GM21825 (cell line): ENCODE measurements around the gene SMIM27.

ENCODE experiments used
- ATAC-seq: cut with Tn5 transposase; IDR thresholded peaks from one replicate; pipeline ENCODE4 v1.9.1; 2021; ENCODE audit warnings: mild to moderate bottlenecking, moderate library complexity; ENCODE audit not compliant: unreplicated experiment

Gene SMIM27

DNA sequence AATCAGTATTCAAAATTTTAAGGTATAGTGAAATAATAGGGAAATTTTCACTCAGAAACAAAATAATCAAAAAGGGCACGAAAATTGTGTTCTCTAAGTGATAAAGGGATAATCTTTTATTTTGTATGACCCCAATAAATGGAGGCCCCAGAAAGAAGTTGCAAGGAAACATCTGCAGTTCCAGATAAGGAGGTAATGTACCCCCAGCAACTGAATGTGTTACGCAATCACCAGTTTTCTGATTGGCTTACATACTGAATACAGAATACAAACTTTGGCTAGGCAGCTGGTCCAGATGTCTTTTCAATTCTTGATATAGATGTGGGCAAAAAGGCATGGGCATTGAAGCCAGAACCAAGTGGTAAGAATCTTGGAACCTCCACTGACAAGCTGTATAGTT lies 2.0 kb downstream of the SMIM27 start:
- ATAC-seq = no peak

DNA sequence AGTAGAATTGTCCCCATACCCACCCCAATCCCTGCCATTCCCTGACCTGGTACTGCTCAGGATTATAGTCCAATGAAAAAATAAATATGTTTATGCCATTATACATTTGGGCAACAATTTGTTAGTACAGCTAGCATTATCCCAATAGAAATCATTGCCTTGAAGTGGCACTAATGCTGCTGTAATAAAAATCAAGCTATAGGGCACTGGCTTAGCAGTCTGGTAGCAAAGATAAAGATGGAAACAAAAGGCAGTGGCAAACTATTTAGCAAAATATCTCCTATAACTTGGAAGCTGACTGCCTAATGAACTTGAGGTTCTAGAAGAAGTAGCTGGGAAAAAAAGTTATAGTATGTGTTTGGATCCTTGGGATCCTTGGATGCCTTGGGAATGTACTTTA lies 2.5 kb downstream of the SMIM27 start:
- ATAC-seq = no peak

DNA sequence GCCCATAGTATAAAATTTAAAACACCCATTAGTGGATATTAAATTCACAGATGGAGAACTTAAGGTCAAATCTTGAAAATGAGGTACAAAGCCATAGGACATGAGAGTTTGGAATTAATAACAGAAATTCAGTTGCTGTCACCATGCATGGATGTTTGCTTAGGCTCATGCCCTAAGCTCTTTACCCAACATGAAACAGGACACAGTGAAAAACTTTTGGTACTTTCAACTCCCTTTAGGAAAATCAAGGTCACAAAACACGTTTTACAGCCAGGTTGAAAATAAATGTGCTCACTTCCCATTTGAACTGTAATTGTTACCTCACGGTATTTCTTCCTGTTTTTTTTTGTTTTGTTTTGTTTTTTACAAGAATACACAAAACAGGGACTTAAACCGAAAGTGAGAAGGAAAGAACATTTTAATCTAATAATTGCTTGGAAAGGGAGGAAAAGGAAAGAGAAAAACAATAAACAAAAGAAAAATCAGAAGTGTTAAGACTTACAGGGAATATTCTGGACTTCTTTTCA lies 6.3 kb downstream of the SMIM27 start:
- no peak for ATAC-seq

DNA sequence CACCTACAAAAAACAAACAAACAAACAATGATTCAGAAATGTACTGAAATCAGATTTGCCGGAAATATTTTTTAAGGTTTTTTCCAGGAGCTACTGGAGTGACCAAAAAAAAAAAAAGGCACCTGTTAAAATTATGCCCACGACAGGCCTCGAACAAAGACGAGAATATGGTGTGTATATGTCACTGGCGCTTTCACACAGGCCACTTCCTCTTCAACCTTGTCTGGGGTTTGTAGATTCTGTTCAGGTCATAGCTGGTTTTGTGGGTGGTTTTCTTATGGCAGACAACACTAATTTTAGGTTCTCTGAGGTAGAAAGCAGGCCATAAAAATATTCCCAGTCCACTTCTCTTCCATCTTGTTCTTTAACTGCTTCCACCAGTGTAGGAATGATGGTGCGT lies 13.8 kb downstream of the SMIM27 start:
- ATAC-seq = no peak

DNA sequence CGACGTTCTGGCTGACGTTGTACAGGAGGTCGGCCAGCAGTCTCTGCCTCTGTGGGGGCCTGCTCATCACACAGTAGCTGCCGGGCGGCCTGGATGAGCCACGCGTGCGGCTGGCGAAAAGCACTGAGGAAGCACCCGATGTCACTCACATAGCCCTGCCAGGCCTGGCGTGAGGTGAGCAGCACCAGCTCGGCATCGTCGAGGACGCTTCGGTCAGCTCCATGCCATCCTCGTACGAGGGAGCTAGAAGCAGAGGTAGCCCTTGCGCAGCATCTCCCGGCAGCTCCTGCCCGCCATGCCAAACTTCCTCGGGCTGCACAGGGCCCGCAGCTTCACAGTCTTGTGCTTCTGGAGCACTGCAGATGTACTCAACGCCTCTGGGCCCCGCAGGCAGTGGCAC lies 14.6 kb downstream of the SMIM27 start:
- no peak for ATAC-seq

DNA sequence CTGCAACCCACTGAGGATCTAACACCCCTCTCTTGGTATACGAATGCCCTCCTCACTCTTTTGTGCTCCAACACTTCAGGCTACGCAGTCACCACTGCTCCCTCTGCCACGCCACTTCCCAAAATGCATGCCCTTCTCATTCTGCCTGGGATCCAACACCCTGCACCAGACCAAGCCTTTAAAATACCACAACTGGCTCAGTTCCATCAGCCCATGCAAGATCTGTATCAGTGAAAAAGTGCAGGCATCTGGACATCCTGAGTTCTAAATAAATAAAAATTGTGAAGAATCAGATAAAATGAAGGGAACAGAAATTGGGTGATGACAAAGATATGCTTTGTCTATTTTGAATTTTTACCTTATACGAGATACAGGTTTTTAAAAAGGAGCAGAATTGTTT lies 18.1 kb downstream of the SMIM27 start:
- ATAC-seq = no peak

DNA sequence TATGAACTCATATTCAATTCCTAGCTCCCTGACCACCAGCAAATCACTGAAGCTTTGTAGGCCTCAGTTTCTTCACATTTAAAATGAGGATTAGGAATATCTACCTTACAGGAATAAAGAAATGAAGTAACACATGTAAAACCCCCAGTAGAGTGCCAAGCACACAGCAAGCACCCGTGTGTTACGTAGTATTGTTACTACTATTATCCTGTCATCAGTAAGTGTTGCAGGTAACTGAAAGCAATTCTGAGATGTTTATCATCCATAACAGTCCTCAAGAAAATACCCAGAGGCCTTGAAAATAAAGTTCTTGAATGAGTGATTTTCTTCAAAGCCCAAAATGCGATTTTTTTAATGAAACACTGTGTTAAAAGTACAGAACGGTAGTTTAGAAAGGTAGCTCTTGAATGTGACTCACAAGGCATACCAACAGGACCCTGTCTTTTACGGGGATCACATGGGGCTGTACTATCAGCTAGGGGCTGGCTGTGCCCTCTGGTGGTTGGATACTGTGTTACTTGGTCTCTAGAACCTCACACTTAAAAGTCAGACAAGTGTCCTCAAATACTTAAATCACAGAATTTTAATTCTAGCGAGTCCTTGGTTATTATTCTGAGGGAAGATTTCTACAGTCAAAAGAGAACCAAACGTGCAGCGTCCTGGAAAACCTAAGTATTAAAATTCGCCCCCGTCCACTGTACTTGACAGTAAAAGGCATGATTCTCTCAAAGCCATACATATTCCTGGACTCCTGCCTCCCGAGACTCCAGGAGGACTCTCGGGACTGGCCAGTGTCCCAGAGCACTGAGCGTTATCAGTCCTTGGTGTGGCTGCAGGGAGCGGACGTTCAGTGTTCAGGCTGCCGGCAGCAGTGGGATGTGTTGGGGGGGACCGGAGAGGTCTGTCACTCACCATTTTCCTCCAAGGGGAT lies 20.1 kb downstream of the SMIM27 start:
- ATAC-seq = peak; percentile 92

DNA sequence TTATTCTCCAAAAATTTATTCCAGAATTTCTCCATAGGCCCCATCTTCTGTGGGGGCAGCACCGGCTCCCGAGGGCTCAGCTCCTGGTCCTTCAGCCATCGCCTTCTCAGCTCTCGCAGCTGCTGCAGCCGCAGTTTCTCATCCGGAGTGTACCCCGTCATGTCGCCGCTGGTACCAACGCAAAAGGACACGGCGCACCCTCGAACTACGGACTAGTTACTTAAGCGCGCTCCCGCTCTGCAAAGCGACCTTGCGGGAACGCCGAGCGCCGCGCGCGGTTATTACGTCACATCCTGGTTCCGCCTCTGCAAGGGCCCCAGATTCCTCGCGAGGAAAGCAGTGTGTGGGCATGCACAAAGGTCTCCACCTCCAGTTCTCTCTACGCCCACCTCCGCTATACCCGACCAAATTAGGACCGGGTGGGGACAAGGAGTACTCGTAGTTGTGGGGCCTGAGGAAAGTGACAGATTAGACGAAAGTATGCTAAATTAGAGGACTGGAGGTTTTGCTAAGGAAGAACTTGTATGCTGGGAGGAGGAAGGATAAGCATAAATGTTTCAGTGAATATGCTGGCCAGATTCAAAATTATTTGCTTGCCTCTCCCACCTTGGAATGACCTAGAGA lies 20.9 kb downstream of the SMIM27 start, which contains the start of gene NDUFB6:
Gene NDUFB6, minus strand, starts transcription at position 260 of the 624 bp plus-strand sequence. Its CDS starts 99 bp downstream, at position 161.
- ATAC-seq = peak; percentile 89

DNA sequence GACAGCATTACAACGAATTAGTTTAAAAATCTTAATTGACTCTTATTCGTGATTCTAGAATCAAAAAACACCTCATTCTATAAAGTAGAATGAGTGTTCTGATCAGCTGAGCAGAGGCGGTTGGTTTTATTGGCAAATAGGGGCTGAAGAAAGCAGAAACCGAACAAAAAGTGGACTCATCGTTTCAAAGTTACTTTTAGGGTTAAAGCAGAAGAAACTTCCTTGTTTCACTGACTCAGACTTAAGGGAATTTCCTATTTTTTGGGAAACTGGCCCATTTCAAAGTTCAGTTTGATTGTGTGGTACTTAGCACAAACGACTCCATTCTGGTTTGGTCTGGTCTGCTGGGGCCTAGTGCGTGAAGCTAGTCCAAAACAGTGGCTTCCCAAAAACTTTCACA lies 21.7 kb downstream of the SMIM27 start:
- ATAC-seq = no peak

DNA sequence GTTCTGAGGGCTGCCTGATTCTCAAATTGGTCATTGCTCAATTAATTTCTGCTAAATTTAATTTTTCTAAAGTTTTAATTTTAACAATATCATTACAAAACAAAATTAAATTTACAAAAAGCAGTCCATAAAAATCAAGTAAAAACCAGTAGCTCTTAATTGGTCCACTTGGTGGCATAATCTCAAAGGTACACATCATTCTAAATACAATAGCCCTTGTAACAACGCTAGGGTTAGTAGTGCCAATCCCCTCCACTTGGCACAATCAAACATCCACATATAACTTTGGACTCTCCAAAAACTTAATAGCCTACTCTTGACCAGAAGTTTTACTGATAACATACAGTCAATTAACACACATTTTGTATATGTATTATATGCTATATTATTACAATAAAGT lies 22.7 kb downstream of the SMIM27 start:
- no peak for ATAC-seq

DNA sequence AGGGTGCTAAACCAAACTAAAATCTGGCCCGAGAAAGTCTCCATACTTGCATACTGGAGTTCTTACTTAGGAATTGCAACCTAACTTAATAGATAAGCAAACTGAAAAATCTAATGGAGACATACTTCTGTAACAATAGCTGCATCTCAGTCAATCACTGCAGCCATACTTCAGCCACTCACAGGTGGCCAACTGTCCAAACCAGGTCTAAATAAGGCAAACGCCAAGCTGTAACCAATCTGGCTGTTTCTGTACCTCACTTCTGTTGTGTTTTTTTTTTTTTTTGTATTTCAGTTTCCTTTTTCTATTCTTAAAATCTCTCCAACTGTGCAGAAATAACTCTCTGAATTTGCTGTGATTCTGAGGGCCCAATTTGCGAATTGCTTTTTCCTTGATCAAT lies 25.2 kb downstream of the SMIM27 start:
- ATAC-seq = no peak

DNA sequence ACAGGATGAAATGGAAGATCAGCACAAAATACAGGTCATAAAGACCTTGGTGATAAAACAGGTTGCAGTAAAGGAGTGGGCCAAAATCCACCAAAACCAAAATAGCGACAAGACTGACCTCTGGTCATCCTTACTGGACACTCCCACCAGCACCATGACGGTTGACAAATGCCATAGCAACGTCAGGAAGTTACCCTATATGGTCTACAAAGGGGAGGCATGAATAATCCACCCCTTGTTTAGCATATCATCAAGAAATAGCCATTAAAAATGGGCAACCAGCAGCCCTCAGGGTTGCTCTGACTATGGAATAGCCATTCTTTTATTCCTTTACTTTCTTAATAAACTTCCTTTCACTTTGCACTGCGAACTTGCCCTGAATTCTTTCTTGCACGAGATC lies 26.8 kb downstream of the SMIM27 start:
- ATAC-seq = no peak

DNA sequence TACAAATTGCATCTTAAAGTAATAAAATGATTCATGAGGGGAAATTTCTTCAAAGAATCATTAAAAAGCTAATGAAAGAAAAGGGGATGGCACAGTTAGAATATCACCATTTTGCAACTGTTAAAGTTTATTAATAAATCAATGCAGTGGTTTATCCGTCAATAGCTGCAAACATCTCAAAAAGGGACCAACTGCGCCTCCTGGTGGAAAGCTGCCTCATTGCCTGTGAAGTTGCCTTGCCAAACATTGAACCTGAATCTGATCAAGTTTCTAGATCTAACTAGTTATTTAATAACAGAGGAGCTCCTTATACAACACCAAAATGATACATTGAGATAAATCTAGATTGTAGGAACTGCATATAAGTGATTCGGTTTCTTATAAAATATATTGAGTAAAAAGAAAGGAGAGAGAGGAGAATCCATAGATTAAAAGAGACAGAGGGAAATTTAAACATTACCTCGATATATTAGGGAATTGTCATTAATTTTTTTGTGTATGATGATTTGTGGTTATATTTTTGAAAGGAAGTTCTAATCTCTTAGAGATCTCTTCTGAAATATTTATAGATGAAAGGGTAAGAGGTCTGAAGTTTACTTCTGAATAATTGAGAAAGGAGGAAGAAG lies 27.7 kb downstream of the SMIM27 start:
- ATAC-seq = no peak

DNA sequence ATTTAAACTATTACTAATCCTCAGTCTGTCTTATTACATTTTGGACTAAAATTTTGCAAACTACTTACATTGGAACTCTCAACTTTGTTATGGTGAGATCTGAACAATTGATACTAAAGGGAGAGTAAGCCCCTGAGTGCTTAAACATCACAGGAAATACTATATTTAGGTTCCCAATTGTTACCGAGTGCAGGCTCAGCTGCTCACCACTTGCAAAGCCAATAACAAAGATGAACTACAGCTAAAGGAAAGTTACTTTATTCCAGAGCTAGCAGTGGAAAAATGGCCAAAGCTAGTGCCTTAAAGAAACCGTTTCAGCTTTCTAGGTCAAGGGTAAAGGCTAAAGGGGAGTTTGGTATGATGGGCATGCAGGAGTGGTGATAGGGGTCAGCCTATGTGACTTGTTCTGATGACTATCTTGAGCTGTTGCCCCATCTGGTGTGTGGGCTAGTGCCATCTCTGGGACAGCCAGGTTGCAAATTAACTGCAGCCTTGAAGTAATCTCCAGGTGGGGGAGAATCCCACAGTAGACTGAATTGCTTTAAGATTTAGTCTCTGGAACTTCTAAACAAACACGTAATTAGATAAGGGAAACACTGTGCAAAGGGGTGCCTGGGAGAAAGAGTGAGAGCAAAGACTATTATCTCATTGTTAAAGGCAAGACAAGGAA lies 28.6 kb downstream of the SMIM27 start:
- ATAC-seq = no peak

DNA sequence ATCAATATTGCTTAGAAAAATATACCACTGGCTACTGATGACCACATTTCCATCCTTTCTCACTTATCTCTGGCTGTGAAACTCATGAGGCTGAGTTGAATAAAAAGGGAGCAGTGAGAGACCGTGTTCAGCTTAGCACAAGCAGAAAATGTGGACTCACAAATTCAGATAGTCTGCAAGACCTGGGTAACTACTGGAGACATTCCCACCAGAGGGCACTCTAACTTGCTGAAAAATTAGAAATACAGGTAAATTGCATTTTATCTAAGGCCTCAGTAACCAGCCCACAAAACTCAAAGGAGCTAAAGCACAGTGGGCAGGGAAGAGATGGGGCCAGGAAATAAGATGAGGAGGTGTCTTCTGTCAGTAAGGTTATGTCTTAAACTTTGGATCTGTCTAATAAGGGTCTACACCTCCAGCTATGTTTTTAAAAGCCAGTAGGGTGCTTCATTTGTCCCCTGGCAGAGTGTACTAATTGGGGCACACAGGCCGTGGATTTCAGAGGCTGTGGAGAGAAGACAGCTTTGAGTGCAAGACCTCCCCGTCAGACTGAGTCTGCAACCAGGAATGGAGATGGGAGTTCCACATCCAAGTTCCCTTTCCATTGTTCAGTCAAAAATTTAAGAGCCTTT lies 29.5 kb downstream of the SMIM27 start:
- no peak for ATAC-seq

DNA sequence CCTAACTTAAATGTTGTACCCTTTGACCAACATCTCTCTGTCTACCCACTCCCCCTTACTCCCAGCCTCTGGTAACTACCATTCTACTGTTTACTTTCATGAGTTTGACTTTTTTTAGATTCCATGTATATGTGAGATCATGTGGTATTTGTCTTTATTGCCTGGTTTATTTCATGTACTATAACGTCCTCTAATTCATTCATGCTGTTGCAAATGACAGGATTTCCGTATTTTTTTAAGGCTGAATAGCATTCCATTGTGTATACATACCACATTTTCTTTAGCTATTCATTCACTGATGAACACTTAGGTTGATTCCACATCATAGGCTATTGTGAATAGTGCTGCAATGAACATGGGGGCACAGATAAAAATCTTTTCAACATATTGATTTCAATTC lies 32.7 kb downstream of the SMIM27 start:
- no peak for ATAC-seq

DNA sequence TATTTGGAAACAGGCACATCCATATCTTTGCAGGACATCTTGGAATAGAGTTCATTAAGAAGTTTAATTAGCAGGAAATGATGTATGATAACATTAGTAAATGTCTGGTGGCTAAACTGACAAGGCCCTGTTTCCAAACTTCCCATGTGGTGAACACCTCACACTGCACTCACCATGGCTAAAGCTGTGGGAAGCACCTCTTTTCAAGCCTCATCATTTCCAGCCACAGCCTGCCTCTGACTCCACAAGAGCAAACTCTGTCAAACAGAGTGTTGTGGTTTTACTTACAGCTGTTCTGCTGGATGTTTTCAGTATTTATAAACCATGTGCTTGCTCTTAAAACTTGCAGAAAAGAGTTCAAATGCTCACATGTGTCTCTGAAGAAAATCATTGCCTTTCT lies 35.8 kb downstream of the SMIM27 start:
- no peak for ATAC-seq

DNA sequence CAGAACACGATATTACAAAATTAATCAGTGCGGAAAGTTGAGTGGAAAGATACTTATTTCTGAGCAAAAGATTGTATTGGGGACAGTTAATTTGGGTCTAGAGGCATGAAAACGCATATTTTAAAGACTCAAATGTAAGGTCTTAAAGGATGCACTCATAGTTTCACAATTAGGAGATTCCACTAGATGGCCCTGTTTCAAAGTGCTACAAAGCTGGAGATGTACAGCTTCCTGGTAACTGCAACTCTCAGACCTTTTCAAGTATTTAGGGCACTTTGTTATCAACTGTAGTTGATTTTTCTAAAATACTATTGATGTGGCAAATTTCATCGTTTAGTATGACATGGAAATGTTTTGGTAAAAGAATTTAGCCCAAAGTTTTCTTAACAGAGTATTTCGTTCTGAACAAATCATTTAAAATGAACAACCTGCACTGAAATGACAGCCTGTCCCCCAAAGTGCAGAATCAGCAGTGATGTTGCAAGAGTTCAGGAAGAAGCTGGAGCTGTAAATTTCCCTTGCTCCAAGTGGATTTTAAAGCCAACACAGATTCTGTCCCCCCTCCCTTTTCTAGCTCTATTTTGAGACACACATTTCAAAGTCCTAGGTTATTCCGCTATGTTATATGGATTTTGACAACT lies 37.1 kb downstream of the SMIM27 start:
- no peak for ATAC-seq

DNA sequence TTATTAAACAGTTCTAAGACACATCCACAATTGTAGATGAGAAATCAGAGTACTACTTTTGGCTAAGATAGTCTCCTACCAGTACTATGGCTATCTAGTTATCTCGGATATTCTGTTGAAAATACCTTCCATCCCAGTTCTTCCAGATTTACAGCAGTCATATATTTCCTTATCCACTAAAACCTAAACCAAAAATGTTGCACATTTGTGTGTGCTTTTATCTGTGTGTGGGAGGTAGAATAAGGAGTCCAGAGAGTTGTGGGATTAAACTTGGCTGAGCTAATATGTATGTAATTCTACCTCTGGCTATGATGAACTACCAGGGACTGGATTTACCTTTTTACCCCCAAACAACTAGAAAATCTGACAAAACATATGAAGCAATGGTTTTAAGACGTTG lies 38.3 kb downstream of the SMIM27 start:
- no peak for ATAC-seq

DNA sequence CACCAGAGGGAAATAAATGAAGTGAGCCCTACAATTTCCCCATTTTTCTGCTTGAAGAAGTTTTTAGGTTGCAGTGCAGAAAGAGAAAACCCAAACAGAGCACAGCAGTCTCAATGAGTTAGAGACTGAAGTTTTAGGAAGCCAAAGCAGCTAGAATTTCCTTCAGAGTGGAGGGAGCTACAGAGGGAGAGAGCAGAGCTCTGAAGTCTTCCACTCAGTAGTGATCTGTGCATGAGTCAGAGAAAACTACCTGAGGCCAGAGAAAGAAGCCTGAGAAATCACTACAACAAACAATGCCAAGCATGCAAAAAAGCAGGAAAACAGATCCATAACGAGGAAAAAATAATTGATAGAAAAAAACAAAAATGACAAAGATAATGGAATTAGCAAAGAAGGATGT lies 38.8 kb downstream of the SMIM27 start:
- no peak for ATAC-seq
